ENCODE data around the gene CDC6.

Gene CDC6

GRCh38 chr17:40312131-40312731 lies 24.6 kb downstream of the CDC6 start:
- no peak for DNase-seq (ENCODE audit: low read depth)

GRCh38 chr17:40312893-40313667 lies 25.4 kb downstream of the CDC6 start:
- DNase-seq (ENCODE audit: low read depth) = no peak

- DNase-seq (ENCODE audit: low read depth) = no peak
These were observed 26.2 kb downstream of the CDC6 start for GRCh38 chr17:40313668-40314583.

DNA sequence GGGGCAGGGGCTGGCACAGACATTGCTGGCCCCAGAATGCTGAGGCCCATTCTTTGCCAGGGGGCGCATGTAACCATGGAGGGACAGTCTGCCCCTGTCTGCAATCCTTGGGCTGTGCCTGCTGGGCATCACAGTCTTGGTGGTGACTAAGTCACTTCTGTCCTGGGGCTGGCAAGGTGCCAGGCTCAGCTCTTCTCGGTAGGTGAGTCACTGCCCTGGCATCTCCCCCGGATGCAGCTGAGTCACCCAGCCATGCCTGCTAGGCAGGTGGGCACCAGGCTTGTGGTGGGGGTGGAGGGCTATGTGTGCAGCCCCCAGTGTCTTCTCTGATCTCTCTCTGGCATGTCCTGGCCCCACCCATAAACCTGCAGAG lies 26.9 kb downstream of the CDC6 start:
- DNase-seq (ENCODE audit: low read depth) = peak; percentile 83

GRCh38 chr17:40315206-40315605 lies 27.5 kb downstream of the CDC6 start:
- DNase-seq (ENCODE audit: low read depth) = no peak

GRCh38 chr17:40315678-40316570 lies 28.2 kb downstream of the CDC6 start:
- DNase-seq (ENCODE audit: low read depth) = no peak

GRCh38 chr17:40316571-40317344 lies 29.1 kb downstream of the CDC6 start:
- peak; percentile 67 for DNase-seq (ENCODE audit: low read depth)

DNA sequence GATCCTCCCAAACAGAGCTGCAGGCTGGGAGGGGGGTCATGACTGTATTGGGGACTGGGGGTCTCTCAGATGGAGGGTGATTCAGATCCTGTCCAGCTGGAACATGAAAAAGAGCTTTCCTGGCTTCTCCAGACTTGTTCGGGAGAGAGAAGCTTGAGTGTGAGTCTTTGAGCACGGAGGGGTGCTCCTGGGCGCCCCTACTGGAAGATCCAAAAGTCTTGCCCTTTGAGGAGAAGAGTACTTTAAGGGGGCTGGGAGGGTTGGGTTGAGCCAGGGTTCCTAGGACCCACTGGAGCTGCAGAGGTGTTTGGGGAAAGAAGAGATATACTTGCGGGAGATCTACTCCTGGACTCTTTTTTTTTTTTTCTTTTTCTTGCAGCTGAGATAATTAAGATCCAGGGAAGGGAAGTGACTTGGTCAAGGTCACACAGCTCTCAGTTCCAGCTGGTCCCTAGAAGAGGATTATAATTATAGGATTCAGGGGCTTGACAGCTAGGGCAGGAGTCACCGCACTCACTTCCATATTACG lies 29.7 kb downstream of the CDC6 start:
- peak; percentile 54 for DNase-seq (ENCODE audit: low read depth)

- DNase-seq (ENCODE audit: low read depth) = peak; percentile 94
These were observed 30.5 kb downstream of the CDC6 start for GRCh38 chr17:40317880-40318829.

DNA sequence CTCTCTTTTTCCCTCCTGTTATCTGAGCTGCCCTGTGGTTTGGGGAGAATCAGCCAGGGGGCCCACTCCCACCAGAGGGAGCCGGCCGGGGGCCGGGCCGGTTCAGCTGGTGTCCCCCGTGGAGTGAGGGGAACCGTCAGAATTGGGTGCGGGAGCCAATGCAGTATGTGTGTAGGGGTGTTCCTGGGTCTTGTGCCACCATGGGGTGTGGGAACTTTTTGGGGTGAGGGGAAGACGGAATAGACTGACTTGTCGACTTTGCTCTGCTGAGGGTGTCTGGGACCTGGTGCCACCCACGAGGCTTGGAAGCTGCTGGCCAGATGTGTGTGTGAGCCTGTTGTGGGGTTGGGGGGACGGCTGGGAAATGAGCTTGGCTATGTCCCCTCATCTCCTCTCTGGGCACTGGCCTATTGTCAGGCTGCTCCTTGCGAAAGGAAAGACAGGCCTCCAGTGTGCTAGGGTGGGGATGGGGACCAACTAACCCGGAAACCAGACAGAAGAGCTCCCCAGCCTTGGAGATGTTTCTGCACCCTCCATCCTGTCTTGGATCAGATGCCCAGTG lies 31.2 kb downstream of the CDC6 start:
- DNase-seq (ENCODE audit: low read depth) = no peak

GRCh38 chr17:40319651-40320540 lies 32.2 kb downstream of the CDC6 start:
- no peak for DNase-seq (ENCODE audit: low read depth)

GRCh38 chr17:40320756-40321523 lies 33.3 kb downstream of the CDC6 start:
- DNase-seq (ENCODE audit: low read depth) = no peak

DNA sequence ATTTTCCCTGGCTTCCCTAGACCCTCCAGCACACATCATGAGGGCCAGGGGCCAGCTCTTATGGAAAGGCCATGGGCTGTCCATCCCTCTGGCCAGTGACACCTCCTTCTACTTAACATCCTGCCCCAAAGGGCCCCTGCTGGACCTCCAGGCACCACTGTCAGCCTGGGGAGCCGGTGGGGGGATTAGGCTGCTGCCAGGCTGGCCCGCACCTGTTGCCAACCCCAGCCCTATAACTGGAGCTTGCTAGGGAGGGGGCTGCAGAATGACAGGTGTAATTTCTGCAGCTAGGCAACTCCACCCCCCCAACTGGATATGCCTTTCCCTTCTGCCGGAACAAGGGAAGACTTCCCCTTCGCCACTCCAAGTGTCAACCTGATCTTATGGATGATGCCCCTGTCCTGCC lies 33.8 kb downstream of the CDC6 start:
- no peak for DNase-seq (ENCODE audit: low read depth)

DNA sequence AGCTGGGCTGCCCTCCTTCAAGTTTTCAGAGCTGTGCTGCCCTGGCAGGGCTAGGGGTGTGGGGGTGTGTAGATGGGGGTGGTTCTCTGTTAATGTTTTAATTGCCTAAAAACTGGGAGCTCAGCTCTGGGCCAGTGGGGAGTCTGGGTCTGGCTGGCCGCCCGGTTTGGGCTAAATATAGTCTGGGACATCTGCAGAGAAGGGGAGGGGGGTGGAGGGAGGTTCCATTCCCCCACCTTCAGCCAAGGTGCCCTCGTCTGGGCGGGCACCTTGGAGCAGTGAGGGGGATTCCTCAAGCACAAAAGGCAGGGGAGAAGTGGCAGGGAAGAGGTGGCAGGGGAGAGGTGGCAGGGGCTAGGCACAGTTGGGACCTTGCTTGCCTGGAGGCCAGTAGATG lies 34.3 kb downstream of the CDC6 start:
- DNase-seq (ENCODE audit: low read depth) = no peak

GRCh38 chr17:40322358-40323315 lies 35.0 kb downstream of the CDC6 start:
- DNase-seq (ENCODE audit: low read depth) = peak; percentile 64
